NCI-H446 treated with DMSO at 0.1 percent for 48 hours (cell line): ENCODE data around the gene NSRP1.
"Not testable (repeated sequence)": the region's sequence is repeated elsewhere in the genome, so short reads cannot be mapped to it uniquely, and the experiment has no call there.

Experiments
- DNase-seq: peaks from one replicate; lab custom pipeline; 2025; lab: John Stamatoyannopoulos, UW

Gene NSRP1

GRCh38 chr17:30116661-30117551 lies at the start of gene NSRP1:
TSS of gene NSRP1 (plus strand) at chr17:30116816. CDS start at chr17:30116844, 28 bp downstream.
- peak; percentile 80 for DNase-seq

- no peak for DNase-seq
These were observed 48.2 kb upstream of the NSRP1 start for GRCh38 chr17:30068465-30068864.

- no peak for DNase-seq
These were observed 42.4 kb upstream of the NSRP1 start for GRCh38 chr17:30074254-30074653.

- DNase-seq: no peak
These were observed 41.9 kb upstream of the NSRP1 start for GRCh38 chr17:30074730-30075129.

- DNase-seq: no peak
These were observed 33.8 kb upstream of the NSRP1 start for GRCh38 chr17:30082773-30083172.

GRCh38 chr17:30084788-30085187 lies 31.8 kb upstream of the NSRP1 start:
- no peak for DNase-seq

- no peak for DNase-seq
These were observed 29.7 kb upstream of the NSRP1 start for GRCh38 chr17:30086896-30087295.

- DNase-seq: not testable (repeated sequence)
These were observed 29.2 kb upstream of the NSRP1 start for GRCh38 chr17:30087431-30087830.

GRCh38 chr17:30091121-30091670 lies 25.4 kb upstream of the NSRP1 start:
- DNase-seq: no peak

- peak; percentile 12 for DNase-seq
These were observed 24.8 kb upstream of the NSRP1 start for GRCh38 chr17:30091771-30092170.

GRCh38 chr17:30092886-30093285 lies 23.7 kb upstream of the NSRP1 start:
- DNase-seq: no peak

- peak; percentile 15 for DNase-seq
These were observed 23.0 kb upstream of the NSRP1 start for GRCh38 chr17:30093463-30094147.

GRCh38 chr17:30095507-30096244 lies 20.9 kb upstream of the NSRP1 start:
- DNase-seq: peak; percentile 25

GRCh38 chr17:30101686-30102390 lies 14.8 kb upstream of the NSRP1 start:
- DNase-seq: no peak

- DNase-seq: no peak
These were observed 12.7 kb upstream of the NSRP1 start for GRCh38 chr17:30103921-30104320.

GRCh38 chr17:30104575-30105339 lies 11.9 kb upstream of the NSRP1 start:
- peak; percentile 26 for DNase-seq

GRCh38 chr17:30112794-30113193 lies 3.8 kb upstream of the NSRP1 start:
- DNase-seq: no peak

GRCh38 chr17:30113213-30113612 lies 3.4 kb upstream of the NSRP1 start:
- no peak for DNase-seq

GRCh38 chr17:30116345-30116660 lies 313 bp upstream of the NSRP1 start:
- no peak for DNase-seq

GRCh38 chr17:30117675-30118081 lies 1.1 kb downstream of the NSRP1 start:
- no peak for DNase-seq

GRCh38 chr17:30118635-30119034 lies 2.0 kb downstream of the NSRP1 start:
- not testable (repeated sequence) for DNase-seq
